Ectodermal cell (in vitro differentiated cells): ENCODE measurements around the gene NADSYN1.
"Not testable (repeated sequence)": the region's sequence is repeated elsewhere in the genome, so short reads cannot be mapped to it uniquely, and the experiment has no call there.

Source experiments
- H3K27ac ChIP-seq: 2 replicates; pipeline ENCODE4 v1.7.0; 2013; ENCODE audit warnings: mild to moderate bottlenecking, low read depth, low read length; ENCODE audit not compliant: insufficient read depth, poor library complexity, severe bottlenecking
- H3K27me3 ChIP-seq: 2 replicates; pipeline ENCODE4 v1.7.0; 2013; ENCODE audit warnings: mild to moderate bottlenecking, low read length; ENCODE audit not compliant: insufficient read depth, control insufficient read depth, poor library complexity, severe bottlenecking
- H3K36me3 ChIP-seq: one replicate; pipeline ENCODE4 v1.7.0; 2013; ENCODE audit warnings: low read length; ENCODE audit not compliant: control insufficient read depth, insufficient read depth
- H3K4me1 ChIP-seq: one replicate; pipeline ENCODE4 v1.7.0; 2013; ENCODE audit warnings: low read length; ENCODE audit not compliant: control insufficient read depth, insufficient read depth
- H3K4me3 ChIP-seq: 2 replicates; pipeline ENCODE4 v1.7.0; 2013; ENCODE audit warnings: low read depth, low read length, control low read depth; ENCODE audit not compliant: insufficient read depth
- H3K9me3 ChIP-seq: 2 replicates; pipeline ENCODE4 v1.7.0; 2013; ENCODE audit warnings: mild to moderate bottlenecking, low read length, moderate library complexity; ENCODE audit not compliant: control insufficient read depth
- WGBS, 2 experiments: methylation state at CpG; one replicate each; pipeline ENCODE4 v1.1.7; 2013; ENCODE audit warnings: missing lambda C conversion rate in 2 of 2; 5-methylcytosine and 5-hydroxymethylcytosine counted together

Gene NADSYN1

DNA sequence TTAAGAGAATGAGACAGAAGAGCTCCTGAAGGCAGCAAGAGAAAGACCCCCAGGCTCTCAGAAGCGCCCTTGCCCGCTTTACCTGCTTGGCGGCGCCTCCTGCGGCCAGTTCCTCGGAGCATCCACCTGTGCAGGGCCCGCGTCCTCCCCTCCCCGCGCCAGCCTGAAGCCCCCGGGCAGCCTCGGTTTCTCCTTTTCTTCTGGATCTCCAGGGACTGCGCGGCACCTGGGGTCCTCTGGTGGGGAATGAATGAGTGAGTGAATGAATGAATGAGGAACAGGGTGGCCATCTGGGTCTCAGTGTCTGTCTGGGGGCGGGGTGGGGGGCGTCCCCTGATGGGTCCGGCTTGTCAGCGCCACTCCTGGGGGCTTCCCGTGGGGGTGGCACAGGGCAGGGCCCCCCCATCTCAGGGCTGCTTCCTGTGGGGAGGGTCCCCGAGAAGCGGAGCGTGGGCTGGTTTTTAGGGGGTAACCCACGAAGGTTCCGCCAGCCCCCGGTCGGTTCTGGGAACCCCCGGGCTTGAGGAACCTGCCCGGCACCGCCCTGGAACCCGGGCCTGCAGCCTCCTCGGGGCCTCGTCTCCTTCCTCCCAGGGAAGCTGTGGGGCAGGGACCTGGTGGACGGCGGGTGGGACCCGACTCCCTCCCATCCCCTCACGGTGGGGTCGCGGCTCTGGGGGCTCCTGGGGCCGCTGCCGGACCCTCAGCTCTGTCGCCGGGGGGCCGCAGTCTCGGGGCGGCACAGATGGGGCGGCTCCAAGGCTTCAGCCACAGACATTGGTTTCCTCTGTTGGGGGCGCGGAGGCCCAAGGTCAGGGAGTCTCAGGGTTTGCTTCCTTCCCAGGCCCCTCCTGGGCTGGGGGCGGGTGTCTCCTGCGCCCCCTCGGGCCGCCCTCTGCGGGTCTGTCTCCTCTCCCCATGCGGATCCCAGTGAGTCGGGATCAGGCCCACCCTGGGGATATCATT, 65.8 kb downstream of the NADSYN1 start:
- no peaks in the 10 kb centered on the region for H3K4me1 ChIP-seq
- H3K27ac ChIP-seq = no peak overlapping the region
- H3K4me3 ChIP-seq = no peak overlapping the region
- H3K27me3 ChIP-seq = no peaks in the 10 kb centered on the region
- H3K9me3 ChIP-seq = no peaks in the 10 kb centered on the region
- no peaks in the 10 kb centered on the region for H3K36me3 ChIP-seq
- 96% methylated on average over 53 to 55 of the region's 55 CpGs for WGBS, 2 experiments

DNA sequence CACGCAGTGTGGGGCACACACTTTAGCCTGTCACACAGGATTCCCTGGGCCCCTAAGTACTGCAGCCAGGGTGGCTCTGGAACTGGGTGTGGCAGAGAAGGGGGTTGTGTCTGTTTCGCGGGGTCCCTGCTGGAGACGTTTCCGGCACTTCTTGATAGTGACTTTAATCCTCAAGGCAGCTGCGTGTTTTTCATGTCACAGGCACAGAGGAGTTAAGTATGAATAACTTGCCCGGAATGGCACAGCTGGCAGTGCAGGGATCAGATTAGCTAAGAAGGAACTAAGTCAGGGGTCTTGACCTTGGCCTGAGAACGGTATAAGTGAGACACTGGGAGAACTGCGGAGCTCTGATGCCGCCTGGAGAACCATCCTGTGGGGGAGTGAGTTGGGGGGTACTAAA, 66.5 kb downstream of the NADSYN1 start:
- H3K9me3 ChIP-seq = no peaks in the 10 kb centered on the region
- no peaks in the 10 kb centered on the region for H3K4me1 ChIP-seq
- no peak overlapping the region for H3K4me3 ChIP-seq
- H3K27ac ChIP-seq = no peak overlapping the region
- 93 to 94% methylated on average over 10 of the region's 10 CpGs for WGBS, 2 experiments
- H3K36me3 ChIP-seq = no peaks in the 10 kb centered on the region
- no peaks in the 10 kb centered on the region for H3K27me3 ChIP-seq

DNA sequence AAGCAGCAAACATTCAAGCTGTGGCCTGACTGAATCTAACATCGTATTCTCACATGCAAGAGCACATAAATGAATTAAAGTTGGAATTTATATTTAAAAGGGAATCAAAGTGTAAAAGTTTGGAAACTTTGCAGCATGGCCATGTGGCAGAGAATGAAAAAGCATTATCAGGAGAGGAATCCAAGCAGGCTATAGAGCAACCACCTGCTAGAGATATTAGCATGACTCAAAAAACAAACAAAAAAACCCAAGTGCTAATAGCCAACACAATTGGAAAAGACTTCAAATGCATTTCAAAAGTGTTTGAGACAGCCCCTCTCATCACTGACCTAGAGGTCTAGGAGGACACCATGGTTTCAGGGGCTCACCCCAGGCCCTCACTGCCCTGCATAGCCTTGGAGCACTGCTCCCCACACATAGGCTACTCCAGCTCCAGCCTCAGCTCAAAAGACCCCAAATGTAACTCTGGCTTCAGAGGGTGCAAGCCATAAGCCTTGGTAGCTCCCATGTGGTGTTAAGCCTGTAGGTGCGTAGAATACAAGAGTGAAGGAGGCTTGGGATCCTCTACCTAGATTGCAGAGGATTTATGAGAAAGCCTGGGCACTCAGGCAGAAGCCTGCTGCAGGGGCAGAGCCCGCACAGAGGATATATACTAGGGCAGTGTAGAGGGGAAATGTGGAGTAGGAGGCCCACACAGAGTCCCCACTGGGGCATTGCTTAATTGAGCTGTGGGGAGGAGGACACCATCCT, 72.4 kb downstream of the NADSYN1 start:
- no peaks in the 10 kb centered on the region for H3K4me1 ChIP-seq
- H3K27me3 ChIP-seq = no peaks in the 10 kb centered on the region
- H3K4me3 ChIP-seq = no peak overlapping the region
- H3K9me3 ChIP-seq = no peaks in the 10 kb centered on the region
- no peak overlapping the region for H3K27ac ChIP-seq
- H3K36me3 ChIP-seq = no peaks in the 10 kb centered on the region
- WGBS, 2 experiments = 62 to 65% methylated on average over 3 of the region's 3 CpGs

DNA sequence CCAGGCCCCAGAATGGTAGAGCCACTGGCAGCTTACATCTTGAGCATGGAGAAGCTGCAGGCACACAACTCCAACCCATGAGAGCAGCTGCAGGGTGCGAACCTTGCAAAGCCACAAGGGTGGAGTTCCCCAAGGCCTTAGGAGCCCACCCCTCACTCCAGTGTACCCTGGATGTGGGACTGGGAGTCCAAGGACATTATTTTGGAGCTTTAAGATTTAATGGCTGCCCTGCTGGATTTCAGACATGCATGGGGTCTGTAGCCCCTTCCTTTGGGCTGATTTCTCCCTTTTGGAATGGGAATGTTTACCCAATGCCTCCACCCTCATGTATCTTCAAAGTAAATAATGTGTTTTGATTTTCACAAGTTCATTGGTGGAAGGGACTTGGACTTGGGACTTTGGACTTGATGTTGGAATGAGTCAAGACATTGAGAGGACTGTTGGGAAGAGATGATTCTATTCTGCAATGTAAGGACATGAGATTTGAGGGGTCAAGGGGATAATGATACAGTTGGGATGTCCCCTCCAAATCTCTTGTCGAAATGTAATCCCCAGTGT, 73.0 kb downstream of the NADSYN1 start:
- Histone ChIP-seq H3K9me3 (no peaks in the 10 kb centered on the region), H3K27ac (no peak overlapping the region), H3K4me1 (no peaks in the 10 kb centered on the region), H3K27me3 (no peaks in the 10 kb centered on the region), H3K4me3 (no peak overlapping the region), H3K36me3 (no peaks in the 10 kb centered on the region)
- 83 to 93% methylated on average over 2 of the region's 2 CpGs for WGBS, 2 experiments

DNA sequence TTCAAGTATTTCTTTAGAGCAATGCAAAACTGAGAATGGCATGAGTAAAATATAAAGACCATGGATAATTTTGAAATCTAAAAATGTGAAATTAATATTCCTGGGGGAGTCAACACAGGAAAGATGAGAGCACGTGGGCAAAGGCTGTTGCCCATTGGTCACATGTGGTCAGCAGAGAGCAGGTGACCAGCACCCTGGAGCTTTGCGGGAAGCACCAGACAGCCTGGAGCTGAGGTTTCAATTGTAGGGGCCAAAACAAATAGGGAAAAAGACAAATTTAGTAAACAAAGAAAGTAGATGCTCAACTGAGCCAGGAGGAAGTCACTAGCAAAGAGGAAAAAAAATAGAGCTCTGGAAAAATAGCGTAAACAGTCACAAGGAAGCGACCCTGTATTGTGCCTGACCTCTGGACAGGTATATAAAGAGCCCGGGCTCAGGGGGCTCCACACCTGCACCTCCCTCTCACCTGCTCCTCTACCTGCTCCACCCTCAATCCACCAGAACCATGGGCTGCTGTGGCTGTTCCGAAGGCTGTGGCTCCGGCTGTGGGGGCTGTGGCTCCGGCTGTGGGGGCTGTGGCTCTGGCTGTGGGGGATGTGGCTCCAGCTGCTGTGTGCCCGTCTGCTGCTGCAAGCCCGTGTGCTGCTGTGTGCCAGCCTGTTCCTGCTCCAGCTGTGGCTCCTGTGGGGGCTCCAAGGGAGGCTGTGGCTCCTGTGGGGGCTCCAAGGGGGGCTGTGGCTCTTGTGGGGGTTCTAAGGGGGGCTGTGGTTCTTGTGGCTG, 74.0 kb downstream of the NADSYN1 start, which contains the start of gene KRTAP5-7:
Gene KRTAP5-7 (plus strand): TSS at position 472 of the 780 bp plus-strand sequence. CDS start 34 bp downstream, at position 506.
- not testable (repeated sequence) for H3K4me1 ChIP-seq, H3K27ac ChIP-seq, H3K36me3 ChIP-seq, H3K4me3 ChIP-seq, H3K9me3 ChIP-seq, H3K27me3 ChIP-seq
- 80 to 82% methylated on average over 10 of the region's 10 CpGs for WGBS, 2 experiments

DNA sequence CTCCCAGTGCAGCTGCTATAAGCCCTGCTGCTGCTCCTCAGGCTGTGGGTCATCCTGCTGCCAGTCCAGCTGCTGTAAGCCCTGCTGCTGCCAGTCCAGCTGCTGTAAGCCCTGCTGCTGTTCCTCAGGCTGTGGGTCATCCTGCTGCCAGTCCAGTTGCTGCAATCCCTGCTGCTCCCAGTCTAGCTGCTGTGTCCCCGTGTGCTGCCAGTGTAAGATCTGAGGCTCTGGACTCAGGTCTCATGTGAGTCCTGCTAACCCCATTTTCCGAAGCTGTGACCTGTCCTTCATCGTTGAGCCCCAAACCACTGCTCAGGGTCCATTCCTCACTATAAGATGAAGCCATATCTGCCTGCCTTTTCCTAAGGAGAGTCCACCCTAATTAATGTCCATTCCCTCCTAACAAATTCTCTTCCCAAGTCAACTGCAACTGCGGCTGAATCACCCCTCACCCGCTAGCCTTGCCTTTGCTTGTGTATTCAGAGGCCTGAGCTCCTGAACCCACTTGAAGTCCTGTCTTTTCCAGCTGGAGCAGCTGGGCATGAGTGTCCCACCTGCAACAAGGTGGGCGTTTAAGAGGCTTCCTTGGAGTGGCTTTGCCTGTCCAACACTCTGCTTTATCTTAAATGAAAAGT, 74.7 kb downstream of the NADSYN1 start:
- no peaks in the 10 kb centered on the region for H3K4me1 ChIP-seq
- no peaks in the 10 kb centered on the region for H3K27me3 ChIP-seq
- no peak overlapping the region for H3K27ac ChIP-seq
- H3K4me3 ChIP-seq = no peak overlapping the region
- H3K36me3 ChIP-seq = no peaks in the 10 kb centered on the region
- 90% methylated on average over 6 of the region's 6 CpGs for WGBS, 2 experiments
- no peaks in the 10 kb centered on the region for H3K9me3 ChIP-seq

DNA sequence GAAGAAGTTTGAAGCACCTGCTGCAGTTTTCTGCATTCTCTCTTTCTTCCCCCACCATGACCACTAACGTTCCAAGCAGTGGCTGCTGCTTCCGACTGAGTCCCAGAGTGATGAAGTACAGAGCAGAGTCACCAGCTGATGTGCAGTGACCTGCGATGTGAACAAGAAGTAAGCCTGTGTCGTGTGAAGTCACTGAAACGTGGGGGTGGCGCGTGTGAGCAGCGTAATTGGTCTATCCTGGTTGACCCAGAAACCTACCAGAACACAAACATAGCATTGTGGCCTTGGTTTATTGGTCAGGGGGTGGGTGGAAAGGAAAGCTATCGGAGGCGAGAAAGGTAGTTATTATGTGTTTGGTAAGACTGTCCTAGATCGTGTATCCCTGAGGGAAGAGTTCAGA, 77.6 kb downstream of the NADSYN1 start:
- Histone ChIP-seq H3K36me3 (no peaks in the 10 kb centered on the region), H3K4me3 (no peak overlapping the region), H3K4me1 (no peaks in the 10 kb centered on the region), H3K27ac (no peak overlapping the region), H3K9me3 (no peaks in the 10 kb centered on the region), H3K27me3 (no peaks in the 10 kb centered on the region)
- 95 to 97% methylated on average over 11 of the region's 11 CpGs for WGBS, 2 experiments

DNA sequence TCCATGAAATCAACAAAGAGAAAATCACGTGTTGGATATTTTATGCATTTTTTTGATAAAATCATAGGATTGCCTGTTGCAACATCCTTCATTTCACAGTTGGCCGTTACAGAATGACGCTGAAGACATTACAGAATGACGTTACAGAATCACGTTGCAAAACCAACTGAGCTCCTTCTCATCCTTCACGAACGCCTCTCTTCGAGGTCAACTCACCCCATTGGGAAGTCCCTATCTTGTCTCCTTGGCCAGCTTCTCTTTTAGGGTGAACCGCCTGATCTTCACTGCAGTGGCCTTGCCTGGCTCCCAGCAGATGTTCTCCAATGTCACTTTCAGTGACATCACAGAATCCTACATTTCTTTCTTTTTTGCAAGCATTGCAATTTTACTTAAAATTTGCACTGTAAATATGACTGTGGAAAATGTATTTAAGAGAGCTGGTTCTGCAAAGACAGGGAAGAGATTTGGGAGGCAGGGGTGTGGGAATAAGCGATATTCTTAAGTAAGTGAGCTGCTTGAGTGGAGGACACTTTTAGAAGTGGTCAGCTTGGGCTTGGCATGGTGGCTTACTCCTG, 79.1 kb downstream of the NADSYN1 start:
- no peaks in the 10 kb centered on the region for H3K9me3 ChIP-seq
- WGBS, 2 experiments = 82 to 87% methylated on average over 10 of the region's 10 CpGs
- H3K4me1 ChIP-seq = no peaks in the 10 kb centered on the region
- no peaks in the 10 kb centered on the region for H3K36me3 ChIP-seq
- no peak overlapping the region for H3K27ac ChIP-seq
- H3K4me3 ChIP-seq = no peak overlapping the region
- no peaks in the 10 kb centered on the region for H3K27me3 ChIP-seq
